GM19438 (cell line): ENCODE results near the gene POP5.
"Not testable (repeated sequence)": the region's sequence is repeated elsewhere in the genome, so short reads cannot be mapped to it uniquely, and the experiment has no call there.

Experiments
- ATAC-seq: cut with Tn5 transposase; IDR thresholded peaks from one replicate; pipeline ENCODE4 v1.9.1; 2021; ENCODE audit warnings: low read depth; ENCODE audit not compliant: unreplicated experiment

The POP5 gene, protein sequence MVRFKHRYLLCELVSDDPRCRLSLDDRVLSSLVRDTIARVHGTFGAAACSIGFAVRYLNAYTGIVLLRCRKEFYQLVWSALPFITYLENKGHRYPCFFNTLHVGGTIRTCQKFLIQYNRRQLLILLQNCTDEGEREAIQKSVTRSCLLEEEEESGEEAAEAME

DNA sequence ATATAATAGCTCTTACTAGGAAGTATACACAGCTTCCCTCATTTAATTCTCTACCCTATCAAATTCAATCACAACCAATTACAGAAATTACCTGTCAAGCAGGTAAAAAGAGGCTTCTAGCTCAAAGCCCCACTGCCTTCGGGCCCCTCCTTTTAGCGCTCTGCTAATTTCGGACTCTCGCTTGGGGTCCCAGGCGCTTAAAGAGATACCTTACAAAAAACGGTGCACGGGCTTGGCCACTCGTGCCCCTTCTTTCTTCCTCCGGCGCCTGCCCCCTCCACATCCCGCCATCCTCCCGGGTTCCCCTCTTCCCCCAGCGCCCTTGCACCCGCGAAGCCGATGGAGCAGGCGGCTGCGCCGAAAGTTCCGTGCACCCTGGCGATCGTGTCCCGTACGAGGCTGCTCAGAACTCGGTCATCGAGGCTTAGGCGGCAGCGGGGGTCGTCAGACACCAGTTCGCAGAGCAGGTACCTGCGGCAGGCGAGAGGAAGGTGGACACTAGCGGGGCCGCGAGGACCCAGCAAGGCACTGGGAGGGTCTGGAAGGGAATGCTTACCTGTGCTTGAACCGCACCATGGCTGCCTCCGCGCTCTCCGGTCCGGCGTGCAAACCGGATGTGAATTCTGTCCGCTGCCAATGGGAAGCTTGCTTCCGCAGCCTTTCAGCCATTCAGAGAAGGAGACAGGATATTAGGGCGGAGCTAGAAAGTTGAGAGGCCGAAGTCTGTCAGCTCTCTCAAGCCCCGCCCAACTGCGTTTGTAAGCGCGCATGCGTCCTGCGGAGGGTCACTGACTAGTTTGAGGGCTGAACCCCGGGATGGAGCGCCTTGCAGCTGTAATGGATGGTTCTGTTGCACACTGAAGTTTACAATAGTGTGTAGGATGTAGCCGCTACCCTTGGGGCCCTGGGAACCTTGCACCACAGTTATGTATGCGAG lies at the start of gene POP5:
Gene POP5 (minus strand): TSS at position 616 of the 937 bp plus-strand sequence. CDS start 40 bp downstream, at position 576.
- peak; percentile 89 for ATAC-seq

DNA sequence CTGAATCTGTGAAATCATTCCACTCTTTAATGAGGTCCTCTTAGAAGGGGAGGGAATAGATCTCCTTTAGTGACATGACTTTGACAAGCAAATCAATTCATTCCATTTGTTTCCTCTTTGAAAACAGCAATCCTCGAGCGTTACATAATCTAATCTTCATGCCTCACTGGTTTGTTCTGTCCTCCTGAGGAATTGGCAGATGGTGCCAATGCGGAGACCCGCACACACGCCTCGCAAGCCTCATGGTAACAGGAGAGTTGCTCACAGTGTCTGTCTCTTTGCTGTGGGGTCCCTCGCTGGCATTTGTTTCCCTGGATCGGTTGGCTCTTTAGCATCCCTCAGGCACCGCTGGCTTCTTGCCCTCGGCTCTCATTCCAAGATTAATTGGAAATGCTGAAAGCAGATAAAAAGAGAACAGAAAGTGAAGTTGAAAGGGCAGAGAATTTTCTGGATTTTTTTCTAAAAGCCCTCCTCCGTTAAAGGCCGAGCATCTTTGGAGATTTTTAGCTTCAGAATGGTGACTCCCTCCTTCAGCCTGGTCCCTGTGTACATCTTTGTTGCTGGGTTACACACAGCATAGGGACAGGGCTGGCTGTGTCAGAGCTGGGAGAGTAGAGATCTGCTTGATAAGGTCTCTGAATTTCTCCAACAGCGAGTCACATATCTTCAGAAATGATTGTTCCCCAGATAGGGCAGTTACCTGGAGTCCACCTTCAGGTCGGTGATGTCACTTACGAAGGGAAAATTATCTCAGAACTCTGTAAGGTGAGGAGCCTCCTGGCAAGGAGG lies 49.1 kb upstream of the POP5 start:
- no peak for ATAC-seq

DNA sequence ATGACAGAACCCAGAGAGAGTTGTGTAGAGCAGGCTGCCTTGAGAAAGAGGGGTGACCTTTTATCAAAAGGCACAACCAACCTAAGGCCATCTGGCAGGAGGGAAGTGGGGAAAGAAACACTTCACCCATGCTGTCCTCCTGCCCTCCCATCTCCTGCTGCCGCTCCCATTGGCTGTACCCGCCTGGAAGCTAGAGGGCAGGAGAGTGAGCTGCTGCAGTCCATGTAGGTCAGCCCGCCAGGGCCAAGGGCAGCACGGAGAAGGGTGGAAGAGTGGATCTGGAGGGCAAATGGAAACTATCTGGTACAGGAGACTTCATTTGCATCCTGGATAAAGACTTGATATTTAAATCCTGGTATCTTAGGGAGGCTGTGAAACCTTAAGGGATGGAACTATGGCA lies 47.7 kb upstream of the POP5 start:
- no peak for ATAC-seq

DNA sequence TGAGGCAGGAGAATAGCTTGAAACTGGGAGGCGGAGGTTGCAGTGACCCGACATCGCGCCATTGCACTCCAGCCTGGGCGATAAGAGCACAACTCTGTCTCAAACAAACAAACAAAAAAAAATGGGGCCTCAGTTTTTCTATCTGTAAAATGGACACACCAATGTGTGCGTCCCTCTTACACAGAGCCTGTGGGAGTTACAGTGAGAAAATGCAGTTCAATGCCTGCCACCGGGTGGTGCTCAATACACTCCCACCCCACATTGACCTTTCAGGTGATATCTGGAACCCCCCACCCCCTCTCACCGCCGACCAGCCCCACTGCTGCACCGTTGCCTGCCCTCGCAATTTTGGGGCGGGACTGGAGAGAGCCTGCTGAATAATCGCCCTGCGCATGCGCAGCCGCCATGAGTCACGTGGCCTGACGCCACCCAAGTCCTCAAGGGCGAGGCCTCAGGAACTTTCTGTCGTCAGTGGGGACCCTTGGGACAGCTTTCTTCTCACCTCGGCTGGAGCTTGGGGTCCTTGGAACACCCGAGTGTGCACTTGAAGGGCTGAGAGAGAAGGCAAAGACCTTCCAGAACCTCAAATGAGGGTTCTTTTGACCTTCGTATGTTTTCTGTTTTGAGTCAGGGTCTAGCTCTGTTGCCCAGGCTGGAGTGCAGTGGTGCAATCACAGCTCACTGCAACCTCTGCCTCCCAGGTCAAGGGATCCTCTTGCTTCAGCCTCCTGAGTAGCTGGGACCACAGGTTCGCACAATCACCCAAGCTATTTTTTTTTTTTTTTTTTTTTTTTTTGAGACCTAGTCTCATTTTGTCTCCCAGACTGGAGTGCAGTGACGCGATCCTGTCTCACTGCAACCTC lies 44.6 kb upstream of the POP5 start:
- ATAC-seq, result no peak

DNA sequence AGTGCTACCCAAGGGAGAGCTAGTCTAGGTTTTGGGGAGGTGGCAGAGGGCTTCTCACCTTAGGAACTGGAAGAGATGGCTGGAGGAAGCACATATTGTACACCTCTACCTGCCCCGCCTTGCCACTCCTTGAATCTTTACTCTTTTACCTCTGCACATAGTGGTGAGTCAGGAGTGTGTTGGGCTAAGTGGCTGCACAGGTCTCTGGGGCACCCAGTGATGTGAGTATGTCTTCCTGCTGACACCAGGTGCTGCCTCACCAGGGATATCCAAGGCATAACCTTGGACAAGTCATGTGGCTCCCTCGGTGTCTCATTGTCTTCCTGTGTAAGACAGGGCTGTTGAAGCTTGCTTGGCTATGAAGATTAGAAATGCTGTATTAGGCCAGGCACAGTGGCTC lies 39.4 kb upstream of the POP5 start:
- no peak for ATAC-seq

DNA sequence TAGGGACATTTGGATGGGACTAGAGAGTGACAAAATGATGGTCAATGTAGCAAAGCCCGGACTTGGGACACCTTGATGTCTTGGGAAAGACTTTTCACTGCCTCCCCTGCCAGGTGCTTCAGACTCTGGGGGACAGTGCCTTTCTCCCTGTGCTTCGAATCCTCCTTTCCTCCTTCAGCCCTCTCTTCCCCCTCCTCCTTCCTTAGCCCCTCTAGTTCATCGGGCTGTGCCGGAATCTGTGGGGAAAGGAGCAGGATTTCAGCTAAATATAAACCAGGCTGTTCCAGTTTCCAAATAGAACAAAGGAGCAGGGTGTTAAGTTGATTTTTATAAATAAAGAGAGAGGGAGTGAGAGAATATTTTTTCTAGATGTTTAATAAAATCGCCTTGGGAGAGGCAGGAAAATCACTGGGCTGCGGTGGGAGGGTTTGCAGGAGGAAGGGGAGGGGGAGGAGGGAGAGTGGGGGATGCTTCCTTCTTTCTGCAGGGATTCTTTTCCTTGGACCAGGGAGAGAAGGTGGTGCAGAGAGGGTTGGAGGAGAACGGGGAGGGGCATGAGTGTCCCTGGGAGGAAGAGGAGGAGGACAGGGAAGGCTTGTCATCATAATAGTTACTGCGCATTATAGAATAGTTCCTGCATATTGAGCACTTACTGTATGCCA lies 37.9 kb upstream of the POP5 start:
- ATAC-seq, result no peak

DNA sequence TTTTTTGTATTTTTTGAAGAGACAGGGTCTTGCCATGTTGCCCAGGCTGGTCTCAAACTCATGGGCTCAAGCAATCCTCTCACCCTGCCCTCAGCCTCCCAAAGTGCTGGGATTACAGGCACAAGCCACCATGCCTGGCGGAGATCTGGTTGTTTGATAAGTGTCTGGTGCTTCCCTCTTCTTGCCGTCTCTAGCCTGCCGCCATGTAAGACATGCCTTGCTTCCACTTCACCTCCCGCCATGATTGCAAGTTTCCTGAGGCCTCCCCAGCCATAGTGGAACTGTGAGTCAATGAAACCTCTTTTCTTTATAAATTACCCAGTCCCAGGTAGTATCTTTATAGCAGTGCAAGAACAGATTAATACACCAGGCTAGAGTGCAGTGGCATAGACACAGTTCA lies 36.6 kb upstream of the POP5 start:
- ATAC-seq, result not testable (repeated sequence)

DNA sequence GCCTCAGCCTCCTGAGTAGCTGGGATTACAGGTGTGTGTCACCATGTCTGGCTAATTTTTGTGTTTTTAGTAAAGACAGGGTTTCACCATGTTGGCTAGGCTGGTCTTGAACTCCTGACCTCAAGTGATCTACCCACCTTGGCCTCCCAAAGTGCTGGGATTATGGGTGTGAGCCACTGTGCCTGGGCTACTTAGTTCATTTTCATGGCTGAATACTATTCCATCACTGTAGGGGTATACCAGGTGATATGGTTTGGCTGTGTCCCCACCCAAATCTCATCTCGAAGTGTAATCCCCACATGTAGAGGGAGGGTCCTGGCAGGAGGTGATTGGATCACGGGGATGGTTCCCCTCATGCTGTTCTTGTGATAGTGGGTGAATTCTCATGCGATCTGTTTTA lies 36.0 kb upstream of the POP5 start:
- not testable (repeated sequence) for ATAC-seq

DNA sequence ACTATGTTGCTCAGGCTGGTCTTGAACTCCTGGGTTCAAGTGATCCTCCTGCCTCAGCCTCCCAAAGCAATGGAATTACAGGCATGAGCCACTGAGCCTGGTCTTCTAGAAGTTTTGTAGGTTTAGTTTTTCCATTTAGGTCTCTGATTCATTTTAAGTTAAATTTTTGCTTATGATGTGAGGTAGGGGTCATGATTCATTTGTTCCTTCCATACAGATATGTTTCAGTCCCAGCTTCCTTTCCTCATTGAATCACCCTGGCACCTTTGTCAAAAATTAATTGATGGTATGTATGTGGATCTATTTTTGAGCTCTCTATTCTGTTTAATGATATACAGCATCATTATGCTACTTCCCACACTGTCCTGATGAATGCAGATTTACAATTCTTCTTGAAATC lies 33.6 kb upstream of the POP5 start:
- no peak for ATAC-seq

DNA sequence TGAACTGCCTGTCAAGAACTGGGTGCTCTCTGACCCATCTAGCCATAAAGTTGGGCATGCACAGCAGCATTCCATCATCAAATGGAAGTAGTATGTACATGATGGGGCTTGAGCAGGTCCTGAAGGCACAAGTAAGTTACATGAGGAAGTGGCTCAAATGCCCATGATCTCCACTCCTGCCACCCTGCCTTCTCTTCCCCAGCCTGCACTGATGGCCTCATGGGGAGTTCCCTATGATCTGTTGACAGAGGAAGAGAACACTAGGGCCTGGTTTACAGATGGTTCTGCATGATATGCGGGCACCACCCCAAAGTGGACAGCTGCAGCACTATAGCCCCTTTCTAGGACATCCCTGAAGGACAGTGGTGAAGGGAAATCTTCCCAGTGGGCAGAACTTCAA lies 30.3 kb upstream of the POP5 start:
- not testable (repeated sequence) for ATAC-seq

DNA sequence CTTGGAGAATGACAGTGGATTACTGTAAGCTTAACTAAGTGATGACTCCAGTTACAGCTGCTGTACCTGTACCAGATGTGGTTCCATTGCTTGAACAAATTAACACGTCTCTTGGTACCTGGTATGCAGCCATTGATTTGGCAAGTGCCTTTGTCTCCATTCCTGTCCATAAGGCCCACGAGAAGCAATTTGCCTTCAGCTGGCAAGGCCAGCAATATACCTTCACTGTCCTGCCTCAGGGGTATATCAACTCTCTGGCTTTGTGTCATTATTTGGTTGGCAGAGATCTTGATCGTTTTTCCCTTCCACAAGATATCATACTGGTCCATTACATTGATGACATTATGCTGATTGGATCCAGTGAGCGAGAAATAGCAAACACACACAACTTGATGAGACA lies 29.4 kb upstream of the POP5 start:
- no peak for ATAC-seq

DNA sequence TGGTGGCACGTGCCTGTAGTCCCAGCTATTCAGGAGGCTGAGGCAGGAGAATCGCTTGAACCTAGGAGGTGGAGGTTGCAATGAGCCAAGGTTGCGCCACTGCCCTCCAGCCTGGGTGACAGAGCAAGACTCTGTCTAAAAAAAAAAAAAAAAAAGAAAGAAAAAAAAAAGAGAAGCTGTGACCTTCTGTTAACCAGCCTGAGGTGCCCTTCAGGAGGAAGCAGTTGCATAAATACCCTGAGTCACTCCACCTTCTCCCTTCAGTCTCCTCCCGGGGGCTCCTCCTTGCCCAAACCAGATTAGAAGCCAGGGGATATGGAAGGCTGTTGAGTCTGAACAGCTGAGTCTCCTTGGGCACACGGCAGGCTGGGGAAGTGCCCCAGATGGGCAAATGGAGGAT lies 21.2 kb upstream of the POP5 start:
- not testable (repeated sequence) for ATAC-seq

DNA sequence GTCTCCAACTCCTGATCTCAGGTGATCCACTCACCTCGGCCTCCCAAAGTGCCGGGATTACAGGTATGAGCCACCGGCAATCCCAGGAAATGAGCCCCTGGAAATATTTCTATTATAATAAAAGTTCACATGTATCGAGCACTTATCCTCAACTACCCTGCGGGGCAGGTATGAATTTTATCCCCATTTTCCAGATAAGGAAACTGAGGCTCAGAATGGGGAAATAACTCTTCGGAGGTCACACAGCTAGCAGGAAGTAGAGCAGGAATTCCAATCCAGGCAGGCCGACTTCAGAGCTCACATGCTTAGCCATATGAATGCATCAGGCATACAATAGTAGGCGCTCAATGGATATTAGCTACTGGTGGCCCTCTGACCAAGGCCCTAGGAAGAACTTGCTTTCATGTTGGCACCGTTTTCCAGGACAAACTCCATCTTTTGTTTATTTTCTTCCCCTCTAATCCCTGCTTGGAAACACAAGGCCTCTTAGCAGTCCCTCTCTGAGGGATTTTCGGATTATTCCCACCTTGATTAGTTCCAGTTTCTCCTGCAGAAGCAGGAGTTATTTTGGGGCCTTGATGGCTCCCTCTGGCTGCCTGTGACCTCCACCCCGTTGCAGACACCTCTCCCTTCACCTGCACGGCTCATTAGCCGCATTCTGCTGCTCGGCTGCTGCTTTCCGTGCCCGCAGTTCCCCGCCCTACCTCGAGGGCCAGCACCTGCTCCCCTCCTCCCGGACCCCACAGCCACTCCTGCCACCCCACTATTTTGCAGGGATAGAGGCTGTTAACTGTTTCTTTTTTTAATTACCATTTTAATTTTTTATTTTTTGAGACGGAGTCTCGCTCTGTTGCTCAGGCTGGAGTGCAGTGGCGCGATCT lies 18.7 kb upstream of the POP5 start:
- no peak for ATAC-seq

DNA sequence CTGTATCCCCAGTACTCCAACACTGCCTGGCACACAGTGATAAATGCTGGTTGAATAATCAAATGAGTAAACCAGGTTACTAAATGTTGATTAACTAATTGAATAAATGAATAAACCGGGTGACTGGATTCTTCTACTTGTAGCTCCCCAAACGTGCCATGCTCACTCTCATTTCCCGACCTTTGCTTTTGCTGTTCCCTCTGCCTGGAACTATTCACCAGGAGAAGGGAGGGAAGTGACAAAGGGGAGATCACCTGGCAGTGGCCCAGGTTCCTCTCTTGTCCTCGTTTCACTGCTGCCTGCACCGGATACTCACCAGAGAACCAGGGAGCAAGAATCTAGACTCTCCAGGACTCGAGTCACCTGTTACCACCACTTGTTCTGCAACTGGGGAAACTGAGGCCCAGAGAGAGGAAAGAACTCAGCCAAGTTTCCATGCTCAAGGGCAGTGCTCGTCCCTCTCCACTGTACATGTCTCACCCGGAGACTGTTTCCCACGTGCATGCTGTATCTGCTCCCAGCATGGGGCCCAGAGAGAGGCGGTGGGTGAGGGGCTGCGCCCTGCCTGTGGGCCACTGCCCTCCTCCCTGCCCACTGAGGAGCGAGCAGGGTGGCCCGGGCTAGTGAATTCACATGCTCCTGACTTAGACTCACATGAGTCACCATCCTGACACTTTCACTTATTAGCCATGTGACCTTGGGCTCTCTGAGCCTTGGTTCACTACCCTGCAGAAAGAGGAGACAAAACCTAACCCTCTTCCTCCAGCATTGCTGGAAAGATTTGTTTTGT lies 17.7 kb upstream of the POP5 start:
- no peak for ATAC-seq

DNA sequence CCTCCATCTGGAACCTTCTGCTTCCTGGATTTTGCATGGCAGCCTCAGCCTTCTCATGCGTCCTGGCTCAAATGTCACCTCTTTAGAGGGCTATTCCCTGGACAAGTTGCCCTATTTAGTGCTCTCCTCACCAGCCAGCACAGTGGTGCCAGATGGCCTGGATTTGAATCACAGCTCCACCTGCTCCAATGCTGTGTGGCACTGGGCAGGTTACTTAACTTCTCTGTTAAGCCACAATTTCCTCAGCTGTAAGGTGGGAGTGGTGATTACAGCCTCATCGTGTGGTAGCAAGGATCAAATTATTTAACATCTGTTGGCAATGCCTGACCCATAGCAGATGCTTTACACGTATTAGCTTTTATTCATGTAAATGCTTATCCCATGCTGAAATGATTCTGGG lies 16.7 kb upstream of the POP5 start:
- no peak for ATAC-seq

DNA sequence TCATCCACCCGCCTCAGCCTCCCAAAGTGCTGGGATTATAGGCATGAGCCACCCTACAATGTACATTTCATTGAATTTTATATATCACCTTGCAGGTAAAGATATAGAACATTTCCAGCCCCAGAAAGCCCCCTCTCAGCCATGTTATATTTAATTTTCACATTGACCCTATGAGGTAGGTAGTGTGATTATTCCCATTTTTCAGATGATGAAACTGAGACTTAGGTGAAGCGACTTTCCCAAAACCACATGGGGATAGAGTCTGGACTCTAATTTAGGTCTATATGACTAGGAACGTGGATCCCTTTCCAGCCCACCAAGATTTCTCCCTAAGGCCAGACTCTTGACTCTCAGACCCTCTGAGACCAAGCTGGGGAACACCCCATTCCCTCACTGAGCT lies 15.7 kb upstream of the POP5 start:
- ATAC-seq, result no peak

DNA sequence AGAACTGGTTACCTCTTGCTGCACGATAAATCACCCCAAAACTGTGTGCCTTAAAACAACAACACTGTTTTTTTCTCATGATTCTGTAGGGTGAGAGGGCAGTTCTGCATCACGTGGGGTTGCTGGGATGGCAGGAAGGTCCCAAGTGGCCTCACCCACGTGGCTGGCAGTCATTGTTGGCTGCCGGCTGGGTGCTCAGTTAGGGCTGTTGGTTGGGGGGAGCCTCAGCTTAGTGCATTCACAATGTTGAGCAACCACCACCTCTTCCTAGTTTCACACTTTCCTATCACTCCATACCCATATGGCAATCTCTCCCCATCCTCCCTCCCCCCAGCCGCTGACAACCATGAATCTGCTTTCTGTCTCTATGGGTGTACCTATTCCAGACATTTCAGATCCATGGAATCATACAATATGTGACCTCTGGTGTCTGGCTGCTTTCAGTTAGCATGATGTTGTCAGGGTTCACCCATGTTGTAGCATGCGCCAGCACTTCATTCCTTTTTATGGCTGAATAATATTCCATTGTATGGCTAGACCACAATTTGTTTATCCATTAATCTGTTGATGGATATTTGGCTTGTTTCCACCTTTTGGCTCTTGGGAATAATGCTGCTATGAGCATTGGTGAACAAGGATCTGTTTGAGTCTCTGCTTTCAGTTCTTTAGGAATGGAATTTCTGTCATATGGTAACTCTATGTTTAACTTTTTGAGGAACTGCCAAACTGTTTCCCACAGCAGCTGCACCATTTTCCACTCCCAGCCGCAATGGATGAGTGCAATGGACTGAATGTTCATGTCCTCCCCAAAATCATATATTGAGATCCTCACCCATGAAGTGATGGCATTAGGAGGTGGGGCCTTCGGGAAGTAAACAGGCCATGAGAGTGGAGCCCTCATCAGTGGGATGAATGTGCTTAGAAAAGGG lies 11.2 kb upstream of the POP5 start:
- no peak for ATAC-seq
